Measurements from ENCODE around the gene HBP1. TPM values are rescaled to one million over a fixed set of nuclear protein-coding genes. Genes with fewer than 3 reads are reported as not detected.
"Not testable (repeated sequence)": the region's sequence is repeated elsewhere in the genome, so short reads cannot be mapped to it uniquely, and the experiment has no call there.

Gene HBP1
- total RNA-seq, 2 donors from 2014 or later: 30.3 to 48.8 TPM

DNA sequence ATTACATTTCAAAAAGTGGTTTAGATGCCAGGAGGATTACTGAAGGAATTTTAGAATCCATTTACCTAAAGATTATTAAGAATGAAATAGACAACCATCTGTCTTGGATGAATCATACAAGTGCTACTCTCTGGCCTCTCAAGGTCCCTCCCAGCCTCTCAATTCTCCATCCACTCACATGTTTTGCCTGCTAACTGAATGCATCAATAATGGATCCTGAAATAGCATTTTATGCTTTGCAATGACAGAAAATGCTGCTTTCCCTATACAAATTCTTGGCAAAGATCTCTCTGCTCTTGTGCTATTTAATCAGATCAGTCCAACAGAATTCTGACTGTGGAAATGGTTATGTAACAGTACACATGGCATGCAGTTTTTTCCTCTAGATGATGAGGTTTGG is 68.1 kb downstream of the HBP1 start:
- H3K27ac ChIP-seq: no peak overlapping the region
- intact Hi-C loops (cut with DNase I): no loop called here
- no peaks in the 10 kb centered on the region for H3K27me3 ChIP-seq
- peaks cover 0 to 2% of the 10 kb centered on the region in 2 donors for H3K36me3 ChIP-seq (replicated peaks in 1 of 2; ENCODE audit: insufficient read depth in 1 of 2, low read depth in 2 of 2)
- H3K9me3 ChIP-seq: no peaks in the 10 kb centered on the region
- DNase-seq: no peak
- H3K4me1 ChIP-seq: no peaks in the 10 kb centered on the region
- no peak for ATAC-seq
- TF ChIP-seq POLR2A (IDR thresholded peaks at IDR 0.05): no peak
- TF ChIP-seq, protein P1, sequence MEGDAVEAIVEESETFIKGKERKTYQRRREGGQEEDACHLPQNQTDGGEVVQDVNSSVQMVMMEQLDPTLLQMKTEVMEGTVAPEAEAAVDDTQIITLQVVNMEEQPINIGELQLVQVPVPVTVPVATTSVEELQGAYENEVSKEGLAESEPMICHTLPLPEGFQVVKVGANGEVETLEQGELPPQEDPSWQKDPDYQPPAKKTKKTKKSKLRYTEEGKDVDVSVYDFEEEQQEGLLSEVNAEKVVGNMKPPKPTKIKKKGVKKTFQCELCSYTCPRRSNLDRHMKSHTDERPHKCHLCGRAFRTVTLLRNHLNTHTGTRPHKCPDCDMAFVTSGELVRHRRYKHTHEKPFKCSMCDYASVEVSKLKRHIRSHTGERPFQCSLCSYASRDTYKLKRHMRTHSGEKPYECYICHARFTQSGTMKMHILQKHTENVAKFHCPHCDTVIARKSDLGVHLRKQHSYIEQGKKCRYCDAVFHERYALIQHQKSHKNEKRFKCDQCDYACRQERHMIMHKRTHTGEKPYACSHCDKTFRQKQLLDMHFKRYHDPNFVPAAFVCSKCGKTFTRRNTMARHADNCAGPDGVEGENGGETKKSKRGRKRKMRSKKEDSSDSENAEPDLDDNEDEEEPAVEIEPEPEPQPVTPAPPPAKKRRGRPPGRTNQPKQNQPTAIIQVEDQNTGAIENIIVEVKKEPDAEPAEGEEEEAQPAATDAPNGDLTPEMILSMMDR (IDR thresholded peaks at IDR 0.05): no peak
- no peak overlapping the region for H3K4me3 ChIP-seq

DNA sequence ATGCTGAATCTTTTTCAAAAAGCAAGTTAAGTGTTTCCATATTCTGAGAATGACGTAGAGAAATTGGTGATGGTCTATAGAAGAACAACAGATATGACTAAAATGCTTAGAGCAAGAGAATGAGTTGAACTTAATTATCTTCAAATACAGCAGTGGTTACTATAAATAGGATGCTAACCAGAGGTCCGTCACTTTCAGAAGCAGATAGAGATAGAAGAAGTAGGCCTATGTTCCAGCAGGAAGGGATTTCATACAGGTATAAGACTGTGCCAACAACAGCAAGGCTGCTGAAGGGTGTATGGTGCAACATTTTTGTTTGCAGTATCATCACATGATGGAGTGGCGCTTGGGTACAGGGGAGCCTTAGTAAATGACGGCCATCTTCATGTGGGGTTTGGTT is 68.6 kb downstream of the HBP1 start:
- Histone ChIP-seq H3K27me3 (no peaks in the 10 kb centered on the region), H3K4me3 (no peak overlapping the region), H3K4me1 (no peaks in the 10 kb centered on the region), H3K9me3 (no peaks in the 10 kb centered on the region), H3K27ac (no peak overlapping the region), H3K36me3 (replicated peaks in 1 of 2; ENCODE audit: insufficient read depth in 1 of 2, low read depth in 2 of 2) (peaks cover 0 to 2% of the 10 kb centered on the region in 2 donors)
- 90 to 97% methylated on average over 4 of the region's 4 CpGs for WGBS, 2 donors
- no peak for TF ChIP-seq POLR2A (IDR thresholded peaks at IDR 0.05)
- TF ChIP-seq, protein P1 (IDR thresholded peaks at IDR 0.05): no peak
- DNase-seq (no peak), ATAC-seq (no peak)
- intact Hi-C loops (cut with DNase I): no loop called here

DNA sequence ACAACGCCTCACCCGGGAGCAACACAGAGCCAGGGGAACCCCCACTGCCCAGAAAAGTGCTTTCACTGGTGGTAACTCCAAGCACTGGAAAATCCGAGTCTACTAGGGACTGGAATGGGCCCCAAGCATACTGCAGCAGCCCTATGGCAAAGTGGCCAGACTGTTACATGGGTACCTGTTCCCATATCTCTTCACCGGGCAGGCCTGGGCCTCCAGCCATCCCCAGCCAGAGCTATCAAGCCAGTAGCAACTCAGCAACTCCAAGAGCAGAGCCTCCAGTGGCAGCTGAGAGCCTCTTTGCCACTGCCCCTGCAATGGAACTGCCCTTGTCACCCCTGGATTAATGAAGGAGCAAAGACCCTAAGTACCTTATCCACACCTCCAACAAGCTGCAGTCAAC is 73.5 kb downstream of the HBP1 start:
- no peaks in the 10 kb centered on the region for H3K4me1 ChIP-seq
- peaks cover 0 to 2% of the 10 kb centered on the region in 2 donors for H3K36me3 ChIP-seq (replicated peaks in 1 of 2; ENCODE audit: insufficient read depth in 1 of 2, low read depth in 2 of 2)
- TF ChIP-seq, protein P1 (IDR thresholded peaks at IDR 0.05): no peak
- no peak for TF ChIP-seq POLR2A (IDR thresholded peaks at IDR 0.05)
- H3K9me3 ChIP-seq: no peaks in the 10 kb centered on the region
- H3K4me3 ChIP-seq: no peak overlapping the region
- no peak overlapping the region for H3K27ac ChIP-seq
- intact Hi-C loops (cut with DNase I): no loop called here
- ATAC-seq (no peak), DNase-seq (no peak)
- WGBS, 2 donors: 85 to 93% methylated on average over 4 of the region's 4 CpGs
- H3K27me3 ChIP-seq: no peaks in the 10 kb centered on the region

DNA sequence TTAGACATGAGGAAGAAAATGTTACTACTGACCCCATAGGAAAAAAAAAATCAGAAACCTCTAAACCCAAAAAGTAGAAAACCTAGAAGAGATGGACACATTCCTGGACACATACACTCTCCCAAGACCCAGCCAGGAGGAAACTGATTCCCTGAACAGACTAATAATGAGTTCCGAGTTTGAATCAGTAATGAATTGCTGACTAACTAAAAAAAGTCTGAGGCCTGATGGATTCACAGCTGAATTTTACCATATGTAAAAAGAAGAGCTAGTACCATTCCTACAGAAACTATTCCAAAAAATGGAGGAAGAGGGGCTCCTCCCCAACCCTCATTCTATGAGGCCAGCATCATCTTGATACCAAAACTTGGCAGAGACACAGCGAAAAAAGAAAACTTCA is 75.8 kb downstream of the HBP1 start:
- intact Hi-C loops (cut with DNase I): no loop called here
- Histone ChIP-seq H3K4me3 (no peak overlapping the region), H3K27me3 (no peaks in the 10 kb centered on the region), H3K4me1 (no peaks in the 10 kb centered on the region), H3K36me3 (replicated peaks in 1 of 2; ENCODE audit: insufficient read depth in 1 of 2, low read depth in 2 of 2) (no peaks in the 10 kb centered on the region), H3K9me3 (no peaks in the 10 kb centered on the region), H3K27ac (no peak overlapping the region)
- TF ChIP-seq, protein P1 (IDR thresholded peaks at IDR 0.05): no peak
- no peak for TF ChIP-seq POLR2A (IDR thresholded peaks at IDR 0.05)
- DNase-seq: no peak
- WGBS, 2 donors: 95 to 100% methylated on average over 2 of the region's 2 CpGs
- no peak for ATAC-seq

DNA sequence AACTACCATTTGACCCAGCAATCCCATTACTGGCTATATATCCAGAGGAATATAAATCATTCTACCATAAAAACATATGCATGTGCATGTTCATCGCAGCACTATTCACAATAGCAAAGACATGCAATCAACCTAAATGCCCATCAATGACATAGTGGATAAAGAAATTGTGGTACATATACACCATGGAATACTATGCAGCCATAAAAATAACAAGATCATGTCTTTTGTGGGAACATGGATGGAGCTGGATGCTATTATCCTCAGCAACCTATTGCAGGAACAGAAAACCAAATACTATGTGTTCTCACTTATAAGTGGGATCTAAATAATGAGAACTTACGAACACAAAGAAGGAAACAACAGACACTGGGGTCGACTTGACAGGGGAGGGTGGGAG is 78.0 kb downstream of the HBP1 start:
- H3K4me3 ChIP-seq; DNase-seq; H3K27me3 ChIP-seq; intact Hi-C loops (cut with DNase I); H3K27ac ChIP-seq; H3K4me1 ChIP-seq; ATAC-seq; H3K9me3 ChIP-seq; H3K36me3 ChIP-seq (replicated peaks in 1 of 2; ENCODE audit: insufficient read depth in 1 of 2, low read depth in 2 of 2): not testable (repeated sequence)
- 97% methylated on average over 3 of the region's 3 CpGs for WGBS, 2 donors

Data from body of pancreas (tissue), 4 donors.